ENCODE results near the gene ARFGAP3. TPM values are rescaled to one million over a fixed set of nuclear protein-coding genes. Genes with fewer than 3 reads are reported as not detected.

The ARFGAP3 gene
- total RNA-seq, 4 donors from 2014 or later, result 40.6 to 67.9 (median 49.1) TPM

DNA sequence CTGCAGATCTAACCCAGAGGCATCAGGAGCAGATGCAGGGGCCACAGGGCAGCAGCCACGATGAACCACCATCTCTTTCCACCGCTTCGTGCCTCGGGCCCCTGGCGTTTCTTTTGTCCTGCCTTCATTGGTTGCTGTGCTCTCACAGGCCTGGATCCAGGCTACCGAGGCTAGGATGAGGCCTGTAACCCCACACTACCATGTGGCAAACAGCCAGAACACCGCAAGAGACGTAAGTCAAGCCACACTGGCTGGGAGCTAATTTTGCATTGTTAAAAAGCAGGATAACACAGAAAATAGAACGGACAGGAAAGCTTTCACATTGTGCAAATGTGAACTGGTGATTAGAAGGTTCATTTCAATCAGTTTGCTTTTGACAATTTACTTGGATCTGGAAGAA is 15.7 kb upstream of the ARFGAP3 start:
- WGBS, 2 donors (ENCODE audit: low coverage in 1 of 2), result 36 to 62% methylated on average over 3 of the region's 9 CpGs
- ATAC-seq, result no peak
- Histone ChIP-seq H3K4me1 (peaks cover 0 to 20% (median 12%) of the 10 kb centered on the region in 3 donors), H3K36me3 (peaks cover 0 to 86% of the 10 kb centered on the region in 2 donors), H3K9me3 (no peaks in the 10 kb centered on the region), H3K4me3 (no peak overlapping the region), H3K27me3 (no peaks in the 10 kb centered on the region), H3K27ac (peak overlapping the region in 1 of 4 donors; percentile 19)
- TF ChIP-seq, protein P1, sequence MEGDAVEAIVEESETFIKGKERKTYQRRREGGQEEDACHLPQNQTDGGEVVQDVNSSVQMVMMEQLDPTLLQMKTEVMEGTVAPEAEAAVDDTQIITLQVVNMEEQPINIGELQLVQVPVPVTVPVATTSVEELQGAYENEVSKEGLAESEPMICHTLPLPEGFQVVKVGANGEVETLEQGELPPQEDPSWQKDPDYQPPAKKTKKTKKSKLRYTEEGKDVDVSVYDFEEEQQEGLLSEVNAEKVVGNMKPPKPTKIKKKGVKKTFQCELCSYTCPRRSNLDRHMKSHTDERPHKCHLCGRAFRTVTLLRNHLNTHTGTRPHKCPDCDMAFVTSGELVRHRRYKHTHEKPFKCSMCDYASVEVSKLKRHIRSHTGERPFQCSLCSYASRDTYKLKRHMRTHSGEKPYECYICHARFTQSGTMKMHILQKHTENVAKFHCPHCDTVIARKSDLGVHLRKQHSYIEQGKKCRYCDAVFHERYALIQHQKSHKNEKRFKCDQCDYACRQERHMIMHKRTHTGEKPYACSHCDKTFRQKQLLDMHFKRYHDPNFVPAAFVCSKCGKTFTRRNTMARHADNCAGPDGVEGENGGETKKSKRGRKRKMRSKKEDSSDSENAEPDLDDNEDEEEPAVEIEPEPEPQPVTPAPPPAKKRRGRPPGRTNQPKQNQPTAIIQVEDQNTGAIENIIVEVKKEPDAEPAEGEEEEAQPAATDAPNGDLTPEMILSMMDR (IDR thresholded peaks at IDR 0.05), result no peak
- no peak for TF ChIP-seq EP300 (IDR thresholded peaks at IDR 0.05)
- TF ChIP-seq POLR2AphosphoS5 (IDR thresholded peaks at IDR 0.05), result no peak
- TF ChIP-seq POLR2A (IDR thresholded peaks at IDR 0.05), result no peak

DNA sequence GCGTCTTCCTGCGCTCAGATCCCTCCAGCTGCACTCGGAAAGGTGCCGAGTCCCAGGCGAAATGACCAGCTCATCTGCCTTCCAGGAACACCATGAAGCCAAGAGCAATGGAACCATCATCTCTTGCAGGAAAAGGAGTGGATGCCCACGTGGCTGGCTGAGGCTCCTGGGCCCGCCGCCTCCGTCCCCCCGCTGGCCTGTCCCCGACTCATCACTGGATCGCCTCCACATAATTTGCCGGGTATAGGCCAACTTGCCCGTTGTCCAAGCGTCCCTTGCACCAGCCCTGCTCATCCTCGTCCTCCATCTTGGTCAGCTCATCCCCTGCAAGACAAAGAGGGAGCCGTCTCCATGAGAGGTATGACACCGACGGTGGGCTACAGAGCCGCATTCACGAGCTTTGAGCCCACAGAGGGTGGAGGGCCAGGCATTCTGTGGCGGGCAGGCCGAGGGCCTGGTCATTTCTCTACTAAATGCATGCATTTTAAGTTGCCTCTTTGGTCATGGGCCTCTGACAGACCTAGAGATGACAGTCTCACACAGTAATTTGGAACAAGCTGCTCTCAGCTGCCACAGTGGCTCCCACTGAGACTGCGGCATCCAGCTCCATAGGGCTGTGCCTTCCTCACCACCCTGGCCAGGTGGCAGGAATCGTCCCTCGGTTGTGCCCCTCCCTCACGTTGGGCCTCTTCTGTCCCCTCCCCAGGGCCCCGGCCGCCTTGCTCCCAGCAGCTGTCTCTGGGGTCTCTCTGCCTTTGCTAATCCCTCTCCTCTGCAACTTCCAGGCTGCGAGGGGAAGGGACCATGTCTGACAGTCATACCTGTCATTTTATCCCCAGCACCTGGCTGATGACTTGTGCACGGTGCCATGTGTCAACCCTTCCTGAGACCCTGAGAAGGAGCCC is 14.3 kb upstream of the ARFGAP3 start:
- H3K4me3 ChIP-seq, result no peak overlapping the region
- H3K4me1 ChIP-seq, result peaks cover 0 to 29% (median 12%) of the 10 kb centered on the region in 3 donors
- 88 to 90% methylated on average over 4 to 16 of the region's 31 CpGs for WGBS, 2 donors (ENCODE audit: low coverage in 1 of 2)
- ATAC-seq, result no peak
- H3K9me3 ChIP-seq, result no peaks in the 10 kb centered on the region
- peak overlapping the region in 1 of 4 donors; percentile 5 for H3K27ac ChIP-seq
- TF ChIP-seq, protein P1 (IDR thresholded peaks at IDR 0.05), result no peak
- TF ChIP-seq POLR2A (IDR thresholded peaks at IDR 0.05) (no peak), EP300 (IDR thresholded peaks at IDR 0.05) (no peak), POLR2AphosphoS5 (IDR thresholded peaks at IDR 0.05) (no peak)
- H3K36me3 ChIP-seq, result peaks cover 0 to 72% of the 10 kb centered on the region in 2 donors
- H3K27me3 ChIP-seq, result no peaks in the 10 kb centered on the region

GRCh38 chr22:42869888-42870480 is 12.9 kb upstream of the ARFGAP3 start:
- Histone ChIP-seq H3K36me3 (peaks cover 0 to 58% of the 10 kb centered on the region in 2 donors), H3K27ac (peak overlapping the region in 1 of 4 donors; percentile 72), H3K4me3 (no peak overlapping the region), H3K9me3 (no peaks in the 10 kb centered on the region), H3K4me1 (peaks cover 0 to 29% (median 12%) of the 10 kb centered on the region in 3 donors), H3K27me3 (no peaks in the 10 kb centered on the region)
- WGBS, 2 donors (ENCODE audit: low coverage in 1 of 2), result 64 to 74% methylated on average over 7 of the region's 33 CpGs
- no peak for TF ChIP-seq POLR2A (IDR thresholded peaks at IDR 0.05)
- no peak for ATAC-seq

- Histone ChIP-seq H3K4me1 (peaks cover 0 to 29% (median 12%) of the 10 kb centered on the region in 3 donors), H3K27ac (peak overlapping the region in 3 of 4 donors; percentile 58 to 72 (median 71)), H3K27me3 (no peaks in the 10 kb centered on the region), H3K4me3 (no peak overlapping the region), H3K9me3 (no peaks in the 10 kb centered on the region), H3K36me3 (peaks cover 0 to 57% of the 10 kb centered on the region in 2 donors)
- TF ChIP-seq POLR2AphosphoS5 (IDR thresholded peaks at IDR 0.05) (no peak), POLR2A (IDR thresholded peaks at IDR 0.05) (no peak), EP300 (IDR thresholded peaks at IDR 0.05) (no peak)
- TF ChIP-seq, protein P1 (IDR thresholded peaks at IDR 0.05), result no peak
- ATAC-seq, result no peak
- 74 to 84% methylated on average over 3 to 5 of the region's 8 CpGs for WGBS, 2 donors (ENCODE audit: low coverage in 1 of 2)
These were observed 12.4 kb upstream of the ARFGAP3 start for GRCh38 chr22:42869463-42869862.

- Histone ChIP-seq H3K4me3 (no peak overlapping the region), H3K4me1 (peaks cover 0 to 29% (median 12%) of the 10 kb centered on the region in 3 donors), H3K27me3 (no peaks in the 10 kb centered on the region), H3K36me3 (peaks cover 0 to 51% of the 10 kb centered on the region in 2 donors), H3K27ac (peak overlapping the region in 3 of 4 donors; percentile 58 to 72 (median 71)), H3K9me3 (no peaks in the 10 kb centered on the region)
- TF ChIP-seq EP300 (IDR thresholded peaks at IDR 0.05) (no peak), POLR2AphosphoS5 (IDR thresholded peaks at IDR 0.05) (no peak), POLR2A (IDR thresholded peaks at IDR 0.05) (no peak)
- TF ChIP-seq, protein P1 (IDR thresholded peaks at IDR 0.05), result no peak
- ATAC-seq, result peak; percentile 74
- WGBS, 2 donors (ENCODE audit: low coverage in 1 of 2), result 14% methylated on average over 4 of the region's 16 CpGs; no CpG with 5 or more reads in 1 of the 2 donors
These were observed 11.7 kb upstream of the ARFGAP3 start for GRCh38 chr22:42868751-42869251.

All from gastroesophageal sphincter (tissue), 4 donors.